GM12878 (cell line): ENCODE results near the gene DDO. TPM values are rescaled to one million over a fixed set of nuclear protein-coding genes. Genes with fewer than 3 reads are reported as not detected.

Source experiments
- ATAC-seq: fragments of 200-7000 bp; cut with Tn5 transposase; 3 replicates; pipeline ENCODE4 v1.9.1; 2020; ENCODE audit warnings: mild to moderate bottlenecking, moderate library complexity
- Bru-seq: library from RNA; stranded (reverse); fragments of 400-500 nt; gene quantifications from one replicate; lab custom pipeline; 2021; lab: Mats Ljungman, UMichigan
- BruChase-seq, 2 experiments: library from RNA; stranded (reverse); fragments of 400-500 nt; gene quantifications; one replicate each; lab custom pipeline; 2021; lab: Mats Ljungman, UMichigan
- BruUV-seq: library from RNA; stranded (reverse); fragments of 400-500 nt; replicated peaks from 2 replicates; lab custom pipeline; 2021; lab: Mats Ljungman, UMichigan
- CTCF ChIA-PET: fragments of 300-600 bp; sonication (Branson Sonifier 250); formaldehyde crosslinking; extraction: SDS; loops from one replicate; lab custom pipeline; 2021; ENCODE audit warnings: inconsistent platforms; lab: Yijun Ruan, JAX
- POLR2A ChIA-PET: fragments of 350-600 bp; formaldehyde crosslinking; extraction: SDS; loops from one replicate; lab custom pipeline; 2021; ENCODE audit warnings: inconsistent platforms; lab: Charles Lee
- RAD21 ChIA-PET: fragments of 300-600 bp; sonication (Branson Sonifier 250); formaldehyde crosslinking; loops from one replicate; lab custom pipeline; 2023; ENCODE audit warnings: antibody characterized with exemption; ENCODE audit not compliant: unreplicated experiment; lab: Charles Lee
- SMC1A ChIA-PET: fragments of 300-600 bp; sonication (Branson Sonifier 250); formaldehyde crosslinking; loops from one replicate; lab custom pipeline; 2023; ENCODE audit not compliant: unreplicated experiment, uncharacterized antibody; lab: Charles Lee
- DNase-seq: peaks from one replicate; pipeline ENCODE4 v3.0.0-alpha.2; 2011; ENCODE audit warnings: low read depth, low spot score
- FAIRE-seq: peaks from 3 replicates; lab custom pipeline; 2011; peaks lifted over from hg19 to GRCh38; lab: Jason Lieb, UNC
- H2AFZ ChIP-seq: 2 replicates; pipeline ENCODE4 v1.6.0; 2011; ENCODE audit warnings: low read depth, low read length, control low read depth; ENCODE audit not compliant: control insufficient read depth
- H3K27ac ChIP-seq: 2 replicates; pipeline ENCODE4 v1.5.1; 2011; ENCODE audit warnings: control low read depth; ENCODE audit not compliant: control insufficient read depth, insufficient read depth
- H3K27me3 ChIP-seq, 2 experiments: replicated peaks in 1 of 2; 2 replicates each; pipeline versions ENCODE4 v1.6.0 to v1.6.1; 2011; ENCODE audit warnings: low read length in 1 of 2; ENCODE audit not compliant: control insufficient read depth in 2 of 2, insufficient read depth in 2 of 2
- H3K36me3 ChIP-seq, 2 experiments: 2 replicates each; pipeline ENCODE4 v1.5.1; 2011; ENCODE audit warnings: low read length in 1 of 2; ENCODE audit not compliant: control insufficient read depth in 2 of 2, insufficient read depth in 2 of 2
- H3K4me1 ChIP-seq: 2 replicates; pipeline ENCODE4 v1.6.1; 2011; ENCODE audit warnings: mild to moderate bottlenecking, low read length, moderate library complexity, mixed read lengths; ENCODE audit not compliant: control insufficient read depth, insufficient read depth
- H3K4me2 ChIP-seq: 2 replicates; pipeline ENCODE4 v1.6.0; 2011; ENCODE audit warnings: control low read depth; ENCODE audit not compliant: control insufficient read depth, insufficient read depth
- H3K4me3 ChIP-seq: fragments of 200-600 bp; sonication (generic); 2 replicates; pipeline ENCODE4 v1.5.1; 2016
- H3K79me2 ChIP-seq: 2 replicates; pipeline ENCODE4 v1.6.0; 2011; ENCODE audit warnings: low read length; ENCODE audit not compliant: control insufficient read depth, insufficient read depth
- H3K9ac ChIP-seq: 2 replicates; pipeline ENCODE4 v1.8.0; 2011; ENCODE audit warnings: low read length, control low read depth, mixed read lengths; ENCODE audit not compliant: control insufficient read depth, insufficient read depth
- H3K9me3 ChIP-seq: replicated peaks from 3 replicates; pipeline ENCODE4 v1.5.1; 2011; ENCODE audit warnings: mild to moderate bottlenecking, low read length; ENCODE audit not compliant: control insufficient read depth, insufficient read depth
- H4K20me1 ChIP-seq: 2 replicates; pipeline ENCODE4 v1.6.0; 2011; ENCODE audit not compliant: control insufficient read depth, insufficient read depth
- WGBS: methylation state at CpG from one replicate; pipeline ENCODE4 v1.1.6; 2016; ENCODE audit warnings: low lambda C conversion rate; ENCODE audit not compliant: insufficient replicate concordance, insufficient coverage; ENCODE audit errors: missing lambda C conversion rate; 5-methylcytosine and 5-hydroxymethylcytosine counted together
- in situ Hi-C: fragments of 300-500 bp; cut with MboI; formaldehyde crosslinking; loops from 9 replicates; pipeline ENCODE4 v1.14.3; 2018; ENCODE audit warnings: mixed read lengths
- intact Hi-C: fragments of 100-400 bp; cut with micrococcal nuclease; formaldehyde crosslinking; loops from one replicate; pipeline ENCODE4 v1.14.2; 2022; ENCODE audit not compliant: unreplicated experiment
- long read RNA-seq, 2 experiments: library from polyadenylated mRNA; unstranded; transcript quantifications; one replicate each; pipeline ENCODE4 v2.0.0, GENCODE V29; 2019 to 2020
- polyA minus RNA-seq, 3 experiments: library from RNA; depleted of rRNA, polyadenylated mRNA; stranded (reverse); fragments of >200 nt; gene quantifications; 2 replicates each; pipeline ENCODE4 v1.2.3, GENCODE V29; 2011
- polyA plus RNA-seq, 11 experiments: library from polyadenylated mRNA; depleted of rRNA in 4 of 11; unstranded in 6 of 11; stranded (reverse) in 5 of 11; fragments of >200 nt; fragmentation: Nextera tagmentation in 4 of 11; fragmentation: Illumina TruSeq in 1 of 11; extraction: Ambion mirVana in 4 of 11; extraction: Trizol in 1 of 11; gene quantifications; 1 replicate in 1 of 11; 2 replicates in 10 of 11; pipeline versions ENCODE4 v1.2.1 to v1.2.3, GENCODE V29; 2011 to 2016; ENCODE audit warnings: inconsistent platforms in 2 of 11, missing spikeins in 2 of 11, low read depth in 1 of 11
- total RNA-seq, 4 experiments: library from RNA; depleted of rRNA in 3 of 4; stranded (reverse); fragments of >200 nt in 3 of 4; fragmentation: Illumina TruSeq in 1 of 4; extraction: Trizol in 1 of 4; gene quantifications; 2 replicates each; pipeline versions ENCODE4 v1.2.1 to v1.2.3, GENCODE V29; 2013 to 2021
- TF ChIP-seq, protein P1 (sequence below): IDR thresholded peaks from 2 replicates; pipeline ENCODE4 v1.6.1; 2012; ENCODE audit warnings: improper control_type of control experiment, low read depth, low read length; ENCODE audit not compliant: insufficient replicate concordance
- TF ChIP-seq, protein P2 (sequence below): fragments of 450-650 bp; IDR thresholded peaks from 2 replicates; pipeline ENCODE4 v1.6.1; 2016; ENCODE audit warnings: mild to moderate bottlenecking

DDO gene, protein sequence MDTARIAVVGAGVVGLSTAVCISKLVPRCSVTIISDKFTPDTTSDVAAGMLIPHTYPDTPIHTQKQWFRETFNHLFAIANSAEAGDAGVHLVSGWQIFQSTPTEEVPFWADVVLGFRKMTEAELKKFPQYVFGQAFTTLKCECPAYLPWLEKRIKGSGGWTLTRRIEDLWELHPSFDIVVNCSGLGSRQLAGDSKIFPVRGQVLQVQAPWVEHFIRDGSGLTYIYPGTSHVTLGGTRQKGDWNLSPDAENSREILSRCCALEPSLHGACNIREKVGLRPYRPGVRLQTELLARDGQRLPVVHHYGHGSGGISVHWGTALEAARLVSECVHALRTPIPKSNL
- total RNA-seq (2013; cell fraction: nucleolus; rRNA removed): not detected in 2 replicates
- total RNA-seq (2014; rRNA removed) (not detected in 2 replicates), total RNA-seq (2014; rRNA removed; fragmentation: Illumina TruSeq; extraction: Trizol) (not detected in 2 replicates), total RNA-seq (2021) (0.13 TPM in 1 of 2 replicates, not detected in the other), polyA plus RNA-seq (2011; rRNA removed) (0.14 and 0.24 TPM in 2 replicates), polyA plus RNA-seq (2014; fragmentation: Illumina TruSeq; extraction: Trizol) (0.04 TPM in 1 of 2 replicates, not detected in the other), polyA plus RNA-seq (2014; fragmentation: Nextera tagmentation; extraction: Ambion mirVana) (not detected), polyA plus RNA-seq (2014; rRNA removed) (0.05 TPM in 1 of 2 replicates, not detected in the other), polyA plus RNA-seq (2016; fragmentation: Nextera tagmentation; extraction: Ambion mirVana) (not detected), polyA minus RNA-seq (2011; rRNA and poly(A)+ RNA removed) (0.10 and 0.15 TPM in 2 replicates), Bru-seq, nascent RNA (percentile 28 among the genes with signal in this experiment), BruChase-seq, experiment 1, labeled RNA remaining after a 6-hour chase (percentile 15 among the genes with signal in this experiment), BruChase-seq, experiment 2, labeled RNA remaining after a 2-hour chase (percentile 8 among the genes with signal in this experiment)
- not detected for polyA plus RNA-seq (2011; ENCODE audit: low read depth)
- 0.07 and 0.20 TPM in 2 replicates for polyA plus RNA-seq (2011; cell fraction: cytosol; rRNA removed)
- polyA plus RNA-seq (2011; cell fraction: nucleus; rRNA removed): 0.24 TPM in 1 of 2 replicates, not detected in the other
- polyA plus RNA-seq (2012): not detected in 2 replicates
- not detected in 2 replicates for polyA minus RNA-seq (2011; cell fraction: cytosol; rRNA and poly(A)+ RNA removed)
- not detected in 2 replicates for polyA minus RNA-seq (2011; cell fraction: nucleus; rRNA and poly(A)+ RNA removed)
- long read RNA-seq, experiment 1, partial matches to known transcripts: 0 of 2 reads
- long read RNA-seq, experiment 1, other reads (novel, unspliced or antisense): 0 of 2 reads
- long read RNA-seq, experiment 2: 0 reads

DNA sequence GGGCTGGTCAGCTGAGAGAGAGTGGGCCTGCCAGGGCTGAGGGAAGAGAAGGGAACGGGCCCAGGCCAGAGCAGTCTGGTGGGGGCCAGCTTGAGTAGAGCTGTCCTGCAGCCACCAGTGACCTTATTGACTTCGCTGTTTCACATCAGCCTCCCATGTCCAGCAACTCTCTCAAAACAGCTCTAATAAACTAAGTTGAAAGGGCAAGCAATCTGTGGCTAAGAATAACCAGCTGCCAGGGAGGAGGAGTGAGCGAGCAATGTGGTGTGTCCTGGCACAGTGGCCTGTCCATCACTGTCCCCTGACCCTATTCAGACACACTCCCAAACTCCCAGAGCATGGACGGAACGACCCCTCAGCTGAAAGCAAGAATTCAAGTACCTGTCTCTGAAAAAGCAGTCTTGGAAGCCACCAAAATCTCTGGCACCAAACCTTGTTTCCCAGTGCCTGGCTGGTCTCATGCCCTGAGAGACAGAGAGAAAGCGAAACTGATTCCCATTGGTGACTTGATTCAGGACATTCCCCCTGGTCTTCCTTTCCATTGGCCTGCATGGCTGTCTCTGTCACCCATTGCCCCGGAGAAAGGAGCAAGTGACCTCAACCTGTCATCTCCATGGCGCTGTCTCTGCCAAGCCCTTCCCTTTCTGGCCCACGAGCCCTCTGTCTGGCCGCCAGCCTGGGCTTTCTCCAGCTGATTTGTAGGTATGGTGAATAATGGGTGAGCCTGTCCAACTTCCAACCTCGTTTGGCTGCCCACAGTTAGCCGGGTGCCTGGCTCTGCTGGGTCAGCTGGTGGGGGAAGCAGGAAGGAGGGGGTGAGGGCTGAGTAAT, at the start of gene DDO:
Gene DDO (minus strand): TSS at position 490 of the 831 bp plus-strand sequence. CDS start 2,113 bp downstream, outside the sequence.
- Histone ChIP-seq H3K9ac (no peak within 1 kb of the TSS), H3K36me3 (no peaks in the 10 kb centered on the region), H3K79me2 (no peaks in the 10 kb centered on the region), H3K4me2 (peak within 1 kb of the TSS; percentile 15; the same call in 1 of the 2 replicates), H2AFZ (no peak within 1 kb of the TSS), H3K27me3 (no peaks in the 10 kb centered on the region; a peak in 1 of 4 replicates), H3K4me1 (no peaks in the 10 kb centered on the region), H3K9me3 (no peaks in the 10 kb centered on the region), H3K4me3 (no peak within 1 kb of the TSS), H4K20me1 (no peaks in the 10 kb centered on the region), H3K27ac (no peak within 1 kb of the TSS)
- FAIRE-seq (no peak), ATAC-seq (peak; percentile 72), DNase-seq (no peak)
- ChIA-PET SMC1A (interaction anchor here (0.8 kb wide), 1 partner anchor 10 kb away, joined by 3 read pairs; no protein-coding TSS in a partner anchor), RAD21 (no interaction called here), POLR2A (no interaction called here), CTCF (interaction anchor here (0.8 kb wide), 1 partner anchor 24 kb away, joined by 3 read pairs; no protein-coding TSS in a partner anchor)
- in situ Hi-C loops (no loop called here), intact Hi-C loops (no loop called here)
- BruUV-seq: no TSS peak
- TF ChIP-seq, protein P1, sequence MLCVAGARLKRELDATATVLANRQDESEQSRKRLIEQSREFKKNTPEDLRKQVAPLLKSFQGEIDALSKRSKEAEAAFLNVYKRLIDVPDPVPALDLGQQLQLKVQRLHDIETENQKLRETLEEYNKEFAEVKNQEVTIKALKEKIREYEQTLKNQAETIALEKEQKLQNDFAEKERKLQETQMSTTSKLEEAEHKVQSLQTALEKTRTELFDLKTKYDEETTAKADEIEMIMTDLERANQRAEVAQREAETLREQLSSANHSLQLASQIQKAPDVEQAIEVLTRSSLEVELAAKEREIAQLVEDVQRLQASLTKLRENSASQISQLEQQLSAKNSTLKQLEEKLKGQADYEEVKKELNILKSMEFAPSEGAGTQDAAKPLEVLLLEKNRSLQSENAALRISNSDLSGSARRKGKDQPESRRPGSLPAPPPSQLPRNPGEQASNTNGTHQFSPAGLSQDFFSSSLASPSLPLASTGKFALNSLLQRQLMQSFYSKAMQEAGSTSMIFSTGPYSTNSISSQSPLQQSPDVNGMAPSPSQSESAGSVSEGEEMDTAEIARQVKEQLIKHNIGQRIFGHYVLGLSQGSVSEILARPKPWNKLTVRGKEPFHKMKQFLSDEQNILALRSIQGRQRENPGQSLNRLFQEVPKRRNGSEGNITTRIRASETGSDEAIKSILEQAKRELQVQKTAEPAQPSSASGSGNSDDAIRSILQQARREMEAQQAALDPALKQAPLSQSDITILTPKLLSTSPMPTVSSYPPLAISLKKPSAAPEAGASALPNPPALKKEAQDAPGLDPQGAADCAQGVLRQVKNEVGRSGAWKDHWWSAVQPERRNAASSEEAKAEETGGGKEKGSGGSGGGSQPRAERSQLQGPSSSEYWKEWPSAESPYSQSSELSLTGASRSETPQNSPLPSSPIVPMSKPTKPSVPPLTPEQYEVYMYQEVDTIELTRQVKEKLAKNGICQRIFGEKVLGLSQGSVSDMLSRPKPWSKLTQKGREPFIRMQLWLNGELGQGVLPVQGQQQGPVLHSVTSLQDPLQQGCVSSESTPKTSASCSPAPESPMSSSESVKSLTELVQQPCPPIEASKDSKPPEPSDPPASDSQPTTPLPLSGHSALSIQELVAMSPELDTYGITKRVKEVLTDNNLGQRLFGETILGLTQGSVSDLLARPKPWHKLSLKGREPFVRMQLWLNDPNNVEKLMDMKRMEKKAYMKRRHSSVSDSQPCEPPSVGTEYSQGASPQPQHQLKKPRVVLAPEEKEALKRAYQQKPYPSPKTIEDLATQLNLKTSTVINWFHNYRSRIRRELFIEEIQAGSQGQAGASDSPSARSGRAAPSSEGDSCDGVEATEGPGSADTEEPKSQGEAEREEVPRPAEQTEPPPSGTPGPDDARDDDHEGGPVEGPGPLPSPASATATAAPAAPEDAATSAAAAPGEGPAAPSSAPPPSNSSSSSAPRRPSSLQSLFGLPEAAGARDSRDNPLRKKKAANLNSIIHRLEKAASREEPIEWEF: no peak
- TF ChIP-seq, protein P2, sequence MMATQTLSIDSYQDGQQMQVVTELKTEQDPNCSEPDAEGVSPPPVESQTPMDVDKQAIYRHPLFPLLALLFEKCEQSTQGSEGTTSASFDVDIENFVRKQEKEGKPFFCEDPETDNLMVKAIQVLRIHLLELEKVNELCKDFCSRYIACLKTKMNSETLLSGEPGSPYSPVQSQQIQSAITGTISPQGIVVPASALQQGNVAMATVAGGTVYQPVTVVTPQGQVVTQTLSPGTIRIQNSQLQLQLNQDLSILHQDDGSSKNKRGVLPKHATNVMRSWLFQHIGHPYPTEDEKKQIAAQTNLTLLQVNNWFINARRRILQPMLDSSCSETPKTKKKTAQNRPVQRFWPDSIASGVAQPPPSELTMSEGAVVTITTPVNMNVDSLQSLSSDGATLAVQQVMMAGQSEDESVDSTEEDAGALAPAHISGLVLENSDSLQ: peak; percentile 57; the same call in 1 of the 2 replicates
- WGBS: 14% methylated on average over 12 of the region's 12 CpGs
